ENCODE results near the gene BCAS3.

- peak; percentile 40 for TF ChIP-seq CTCF (conservative IDR thresholded peaks at IDR 0.05)
- TF ChIP-seq ZFX (IDR thresholded peaks at IDR 0.05) = no peak
These were observed 21.2 kb upstream of the BCAS3 start for GRCh38 chr17:60656499-60656898.

Data from C4-2B (cell line).